ENCODE measurements around the gene BACE1.

- TF ChIP-seq CTCF (IDR thresholded peaks at IDR 0.05; ENCODE audit: low read depth, low read length, poor library complexity, severe bottlenecking) (no peak), EZH2phosphoT487 (IDR thresholded peaks at IDR 0.05; ENCODE audit: borderline replicate concordance, low read length) (no peak)
Observed at GRCh38 chr11:117316197-117316961, at the start of gene BACE1.

All from DOHH2 (cell line).